GM19395 (cell line): ENCODE data around the gene LGR6.

Source experiments
- ATAC-seq: cut with Tn5 transposase; IDR thresholded peaks from one replicate; pipeline ENCODE4 v1.9.1; 2021; ENCODE audit warnings: mild to moderate bottlenecking, moderate library complexity; ENCODE audit not compliant: unreplicated experiment

LGR6 gene

GRCh38 chr1:202199040-202199889, 5.7 kb downstream of the LGR6 start:
- no peak for ATAC-seq

GRCh38 chr1:202200112-202200548, 6.5 kb downstream of the LGR6 start:
- no peak for ATAC-seq

DNA sequence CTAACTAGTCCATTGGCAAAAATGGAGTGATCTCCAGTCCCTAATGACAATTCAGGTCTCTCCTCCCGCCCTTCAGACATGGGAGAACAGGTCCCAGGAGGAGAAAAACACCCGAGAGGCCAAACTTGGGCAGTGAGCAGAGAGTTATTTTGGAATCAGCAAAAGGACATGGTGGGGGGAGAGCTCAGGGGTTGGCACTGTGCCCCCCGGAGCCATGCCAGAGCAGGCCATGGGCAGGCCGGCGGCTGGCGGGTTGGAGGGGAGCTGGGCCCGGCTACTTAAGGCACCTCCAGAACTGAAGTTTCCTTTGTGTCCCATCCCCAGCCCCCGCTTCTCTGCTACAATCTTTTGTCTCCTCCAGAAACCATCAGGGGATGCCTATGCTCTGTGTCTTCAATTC, 7.1 kb downstream of the LGR6 start:
- no peak for ATAC-seq

GRCh38 chr1:202201266-202201665, 7.7 kb downstream of the LGR6 start:
- ATAC-seq: no peak

GRCh38 chr1:202201971-202202370, 8.4 kb downstream of the LGR6 start:
- no peak for ATAC-seq

DNA sequence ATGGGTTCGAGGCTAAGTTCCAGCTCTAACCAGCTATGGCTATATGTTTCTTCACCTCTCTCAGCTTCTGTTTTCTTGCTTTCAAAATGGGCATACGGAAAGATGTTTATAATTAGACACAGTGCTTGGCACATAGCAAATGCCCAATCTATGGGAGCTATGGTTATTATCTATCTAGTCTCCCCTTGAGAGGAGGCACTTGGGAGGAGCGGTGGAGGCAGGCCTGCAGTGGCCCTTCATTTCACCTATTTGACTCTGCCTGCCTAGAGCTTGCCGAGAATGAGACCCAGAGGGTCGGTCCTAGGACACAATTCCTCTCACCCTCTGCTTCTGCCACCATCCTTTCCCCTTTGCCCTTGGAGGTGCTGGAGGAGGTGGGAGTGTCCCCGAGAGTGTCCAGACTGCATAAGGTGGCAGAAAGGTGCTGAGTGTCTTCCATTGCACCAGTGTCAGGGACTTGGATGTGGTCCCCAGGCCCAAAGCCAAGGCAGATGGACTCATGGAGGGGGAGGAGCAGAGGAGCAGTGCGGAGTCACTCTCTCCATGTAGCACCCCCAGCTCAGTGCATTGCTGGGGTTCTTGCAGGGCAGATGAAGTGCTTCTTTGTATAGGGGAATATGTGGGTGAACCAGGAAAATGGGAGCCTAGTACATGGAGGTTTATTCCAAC, 9.0 kb downstream of the LGR6 start:
- no peak for ATAC-seq

DNA sequence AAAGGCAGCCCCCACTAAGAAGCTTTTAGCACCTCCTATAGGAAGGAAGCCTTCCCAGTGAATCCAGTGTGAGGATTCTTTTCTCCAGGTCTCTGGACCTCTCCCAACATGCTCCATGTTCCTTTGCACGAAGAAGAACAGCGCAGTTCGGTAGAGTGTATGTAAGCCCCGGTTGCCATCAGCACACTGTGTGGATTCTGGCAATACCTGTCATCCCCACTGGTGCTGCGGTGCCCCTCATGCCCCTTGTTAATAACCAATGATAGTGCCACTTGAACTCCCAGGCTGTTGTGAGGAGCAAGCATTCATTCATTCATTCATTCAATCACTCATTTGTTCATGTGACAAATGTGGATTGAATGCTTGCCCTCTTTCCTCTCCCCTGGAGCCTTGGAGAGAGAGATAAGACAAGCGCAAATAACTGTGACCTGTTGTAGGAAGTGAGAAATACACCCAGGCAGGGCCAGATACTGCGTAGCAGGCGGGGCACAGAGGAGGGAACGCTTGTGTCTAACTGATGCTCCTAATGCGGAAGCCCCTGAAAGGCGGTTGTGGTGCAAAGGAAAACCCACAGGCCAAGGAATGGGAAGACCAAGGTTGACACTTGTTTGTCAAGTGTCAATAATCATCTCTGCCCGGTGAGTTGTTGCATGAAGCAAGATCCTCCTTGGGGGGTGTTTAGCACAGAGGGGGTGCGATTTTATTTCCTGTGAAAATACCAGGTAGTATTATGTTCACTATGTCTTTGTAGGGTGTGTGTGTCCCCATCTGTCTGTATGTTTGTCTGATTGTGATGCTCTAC, 9.8 kb downstream of the LGR6 start:
- ATAC-seq: no peak

- no peak for ATAC-seq
These were observed 10.5 kb downstream of the LGR6 start for GRCh38 chr1:202204065-202204464.

- ATAC-seq: no peak
These were observed 12.1 kb downstream of the LGR6 start for GRCh38 chr1:202205523-202206190.

DNA sequence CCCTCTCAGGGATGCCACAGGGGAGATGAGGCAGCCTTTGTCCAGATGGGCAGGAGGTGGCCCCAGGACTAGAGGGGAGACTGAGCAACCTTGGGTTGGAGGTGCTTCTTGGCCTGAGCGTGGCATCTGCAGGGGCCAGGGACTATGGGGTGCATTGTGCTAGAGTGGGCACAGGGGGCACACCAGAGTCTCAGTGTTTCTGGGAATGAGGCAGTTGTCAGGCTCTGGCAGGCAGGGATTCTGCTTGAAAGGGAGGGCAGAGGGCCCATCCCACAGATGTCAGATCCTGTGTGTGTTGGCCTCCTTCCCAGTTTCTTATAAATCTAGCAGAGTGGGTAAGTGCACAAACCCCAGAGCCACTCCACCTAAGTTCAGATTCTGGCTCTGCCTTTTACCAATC, 13.7 kb downstream of the LGR6 start:
- ATAC-seq: no peak

GRCh38 chr1:202208351-202208857, 14.8 kb downstream of the LGR6 start:
- ATAC-seq: no peak

DNA sequence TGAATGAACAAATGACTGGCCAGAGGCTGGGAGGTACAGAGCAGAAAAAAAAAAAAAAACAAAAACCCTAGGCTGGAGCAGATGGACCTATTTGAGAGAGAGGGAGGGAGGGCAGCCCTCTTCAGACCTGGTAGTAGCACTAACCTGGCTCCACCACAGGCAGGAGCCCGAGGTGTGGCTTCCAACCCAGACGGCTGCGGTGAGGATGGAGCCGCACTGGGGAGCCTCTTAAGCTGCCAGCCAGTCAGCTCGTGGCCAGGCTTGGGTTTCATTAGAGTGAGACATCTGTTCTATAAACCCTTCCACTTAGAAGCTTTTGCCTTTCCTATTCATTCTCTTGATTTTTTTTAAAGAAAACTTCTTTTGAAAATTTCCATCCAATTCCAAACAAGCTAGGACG, 16.8 kb downstream of the LGR6 start:
- no peak for ATAC-seq

DNA sequence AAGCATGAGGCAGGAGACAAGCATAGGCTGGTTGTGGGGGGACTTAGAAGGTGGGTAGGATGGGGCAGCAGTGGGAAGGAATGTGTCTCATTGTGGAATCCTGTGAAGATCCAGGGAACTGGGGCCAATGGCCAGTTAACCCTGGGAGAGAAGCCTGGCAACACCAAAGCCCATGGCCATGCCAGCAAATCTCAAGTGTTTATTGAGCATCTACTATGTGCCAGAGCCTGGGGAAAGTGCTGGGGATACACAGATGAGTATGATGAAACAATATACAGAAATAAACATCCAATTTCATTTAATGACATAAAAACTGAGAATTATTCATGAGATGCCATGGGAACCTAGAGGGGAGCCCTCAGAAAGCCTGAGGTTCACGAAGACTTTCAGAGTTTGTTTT, 17.4 kb downstream of the LGR6 start:
- ATAC-seq: no peak

DNA sequence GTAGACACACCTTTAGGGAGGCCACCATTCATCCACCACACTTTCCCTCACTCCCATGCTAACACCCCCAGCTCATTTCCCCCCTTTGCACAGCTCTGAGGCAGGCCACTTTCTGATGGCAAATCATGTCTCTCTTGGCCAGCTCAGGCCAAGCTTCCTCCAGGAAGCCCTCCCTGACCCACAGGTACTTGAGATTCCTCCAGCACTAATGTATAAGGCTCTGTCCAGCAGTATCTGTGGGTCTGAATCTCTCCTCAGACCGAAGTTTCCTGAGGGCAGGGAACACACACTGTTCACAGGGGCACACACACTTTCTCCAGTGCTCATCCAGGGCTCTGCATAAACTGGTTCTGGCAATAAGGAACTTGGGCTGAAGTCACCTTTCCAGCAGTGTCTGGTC, 19.2 kb downstream of the LGR6 start:
- ATAC-seq: no peak

- no peak for ATAC-seq
These were observed 19.9 kb downstream of the LGR6 start for GRCh38 chr1:202213361-202214088.

- ATAC-seq: no peak
These were observed 20.7 kb downstream of the LGR6 start for GRCh38 chr1:202214089-202214843.

DNA sequence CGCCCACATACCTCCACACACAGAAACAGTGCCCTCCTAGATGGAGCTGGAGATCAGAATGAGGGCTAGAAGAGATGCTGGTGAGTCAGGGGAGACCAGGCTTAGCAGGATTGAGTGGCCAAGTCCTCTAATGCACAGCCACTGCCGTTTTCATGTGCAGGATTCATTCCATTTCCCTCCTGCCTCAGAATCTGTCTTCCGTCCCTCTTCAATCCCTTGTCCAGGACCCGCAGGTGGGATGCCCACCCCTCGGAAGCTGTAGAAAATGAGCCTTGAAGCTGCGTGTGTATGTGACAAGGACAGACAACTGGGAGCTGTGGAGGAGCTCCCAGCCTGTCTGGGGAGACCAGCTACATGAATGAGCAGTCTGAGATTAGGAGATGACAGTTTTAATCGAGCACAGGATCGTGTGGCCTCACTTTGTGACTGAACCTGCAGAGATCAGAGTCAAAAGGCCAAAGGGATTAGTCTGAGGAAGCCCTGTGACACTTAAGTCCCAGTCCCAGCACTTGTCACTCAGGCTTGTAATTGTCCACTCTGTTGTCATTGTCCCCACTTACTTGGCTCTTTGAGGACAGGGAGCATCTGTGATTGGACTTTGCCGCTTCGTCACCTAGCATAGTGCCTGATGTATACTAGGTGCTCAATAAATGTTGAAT, 22.0 kb downstream of the LGR6 start:
- no peak for ATAC-seq

DNA sequence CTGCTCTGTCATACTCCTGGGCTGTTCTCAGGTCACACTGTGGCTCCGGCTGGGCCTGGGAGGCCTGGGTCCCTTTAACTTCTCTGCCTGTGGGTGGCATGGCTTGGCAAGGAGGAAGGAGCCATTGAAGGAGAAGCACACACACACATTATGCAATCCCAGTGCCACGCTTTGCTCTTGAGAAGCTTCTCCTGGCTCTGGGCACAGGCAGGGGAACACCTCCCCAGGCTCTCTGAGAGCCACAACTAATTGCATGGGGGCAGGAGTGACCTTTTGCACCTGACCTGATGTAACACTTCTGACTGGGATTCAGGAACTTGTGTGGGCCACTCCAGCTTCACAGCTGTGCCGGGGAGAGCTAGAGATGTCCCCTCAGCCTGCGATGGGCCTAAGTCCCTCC, 23.1 kb downstream of the LGR6 start:
- no peak for ATAC-seq

DNA sequence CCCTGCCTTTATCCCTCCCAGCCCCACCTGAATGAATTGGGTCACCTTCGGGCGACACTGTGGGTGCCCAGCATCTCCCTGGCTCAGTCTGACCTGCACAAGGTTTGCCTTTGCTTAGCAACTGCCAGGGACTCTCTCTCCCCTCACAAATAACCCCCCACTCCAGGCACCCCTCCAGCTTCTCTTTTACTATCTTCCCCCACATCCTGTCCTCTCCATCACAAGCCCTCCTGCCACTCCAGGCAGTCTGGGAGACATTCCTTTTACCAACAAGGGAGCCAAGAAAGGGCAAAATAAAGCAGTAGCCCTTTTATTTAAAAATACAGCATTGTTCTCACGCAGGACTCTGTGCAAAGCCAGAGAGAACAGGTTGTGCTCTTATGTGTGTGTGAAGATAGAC, 23.9 kb downstream of the LGR6 start:
- no peak for ATAC-seq
